Thymus (tissue), 11 donors: Measurements from ENCODE around the gene NDUFA7. TPM values are rescaled to one million over a fixed set of nuclear protein-coding genes. Genes with fewer than 3 reads are reported as not detected.

Experiments
- DNase-seq, 9 donors: peaks; one replicate each; pipeline ENCODE4 v3.0.0-alpha.2; 2013; ENCODE audit warnings: low spot score in 9 of 9, low read depth in 6 of 9, missing footprints in 1 of 9
- H3K27ac ChIP-seq, 2 donors: one replicate each; pipeline ENCODE4 v1.5.1; 2013; ENCODE audit warnings: control low read depth in 1 of 2, low read depth in 1 of 2, low read length in 1 of 2, mild to moderate bottlenecking in 1 of 2, moderate library complexity in 1 of 2
- H3K27me3 ChIP-seq, 2 donors: one replicate each; pipeline ENCODE4 v1.5.1; 2013; ENCODE audit warnings: low read length in 1 of 2; ENCODE audit not compliant: control insufficient read depth in 2 of 2, insufficient read depth in 1 of 2
- H3K36me3 ChIP-seq, 2 donors: one replicate each; pipeline ENCODE4 v1.5.1; 2013; ENCODE audit warnings: low read length in 1 of 2, mild to moderate bottlenecking in 1 of 2, moderate library complexity in 1 of 2; ENCODE audit not compliant: control insufficient read depth in 2 of 2, insufficient read depth in 2 of 2
- H3K4me1 ChIP-seq, 2 donors: one replicate each; pipeline ENCODE4 v1.5.1; 2013; ENCODE audit warnings: low read length in 2 of 2; ENCODE audit not compliant: control insufficient read depth in 2 of 2, insufficient read depth in 2 of 2
- H3K4me3 ChIP-seq, 2 donors: one replicate each; pipeline ENCODE4 v1.5.1; 2013; ENCODE audit warnings: low read length in 2 of 2, control low read depth in 1 of 2, mild to moderate bottlenecking in 1 of 2
- H3K9me3 ChIP-seq, 2 donors: one replicate each; pipeline ENCODE4 v1.5.1; 2013; ENCODE audit warnings: low read length in 1 of 2, mild to moderate bottlenecking in 1 of 2; ENCODE audit not compliant: control insufficient read depth in 2 of 2, insufficient read depth in 1 of 2
- WGBS: extraction: QIAGEN DNeasy Blood & Tissue Kit; methylation state at CpG from one replicate; pipeline ENCODE4 v1.1.7; 2013; 5-methylcytosine and 5-hydroxymethylcytosine counted together
- polyA plus RNA-seq: library from polyadenylated mRNA; stranded (reverse); fragments of 200-250 nt; gene quantifications from one replicate; pipeline ENCODE4 v1.2.3, GENCODE V29; 2013
- total RNA-seq: library from RNA; stranded (reverse); fragments of 120-200 nt; gene quantifications from one replicate; pipeline ENCODE4 v1.2.4, GENCODE V29; 2013
- donor health status: healthy.

The NDUFA7 gene
- total and polyA plus RNA-seq, 2 donors: 98.3 to 110 TPM

DNA sequence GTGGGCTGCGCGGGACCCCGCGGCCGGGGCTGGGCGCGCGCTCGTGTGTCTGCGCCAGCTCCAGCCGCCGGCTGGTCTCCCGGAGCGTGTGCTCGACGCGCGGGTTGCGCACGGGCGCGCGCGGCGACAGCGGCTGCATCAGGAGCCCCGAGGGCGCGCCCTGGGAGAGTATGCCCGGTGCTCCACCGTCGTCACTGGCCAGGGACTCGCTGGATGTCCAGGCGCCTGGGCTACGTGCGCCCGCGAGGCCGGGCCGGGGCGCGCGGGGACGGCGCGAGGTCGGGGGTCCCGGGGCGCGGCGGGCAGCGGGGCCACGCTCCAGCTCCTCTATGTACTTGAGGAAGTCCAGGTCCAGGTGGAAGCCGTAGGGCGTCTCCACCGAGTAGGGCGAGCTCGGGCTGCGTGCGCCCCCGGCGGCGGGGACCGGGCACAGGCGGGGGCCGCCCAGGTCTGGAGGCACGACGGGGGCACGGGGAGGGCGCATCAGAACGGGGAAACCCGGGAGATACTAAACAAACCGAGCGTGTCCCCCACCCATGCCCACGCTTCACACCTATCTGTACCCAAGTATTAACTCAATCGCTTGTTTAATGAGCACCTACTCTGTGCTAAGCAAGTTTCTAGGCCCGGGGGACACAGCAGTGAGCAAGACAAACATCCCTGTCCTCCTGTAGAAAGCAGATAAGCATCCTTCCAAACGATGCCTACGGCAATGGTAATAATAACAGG is 14.3 kb upstream of the NDUFA7 start:
- peak overlapping the region in 1 of 2 donors; percentile 39 for H3K4me3 ChIP-seq
- peaks cover 48 to 89% of the 10 kb centered on the region in 2 donors for H3K27me3 ChIP-seq
- DNase-seq: no peak
- WGBS: 6% methylated on average over 79 of the region's 79 CpGs
- H3K27ac ChIP-seq: no peak overlapping the region
- peaks cover 4 to 8% of the 10 kb centered on the region in 2 donors for H3K4me1 ChIP-seq
- no peaks in the 10 kb centered on the region for H3K36me3 ChIP-seq
- peaks cover 0 to 4% of the 10 kb centered on the region in 2 donors for H3K9me3 ChIP-seq

DNA sequence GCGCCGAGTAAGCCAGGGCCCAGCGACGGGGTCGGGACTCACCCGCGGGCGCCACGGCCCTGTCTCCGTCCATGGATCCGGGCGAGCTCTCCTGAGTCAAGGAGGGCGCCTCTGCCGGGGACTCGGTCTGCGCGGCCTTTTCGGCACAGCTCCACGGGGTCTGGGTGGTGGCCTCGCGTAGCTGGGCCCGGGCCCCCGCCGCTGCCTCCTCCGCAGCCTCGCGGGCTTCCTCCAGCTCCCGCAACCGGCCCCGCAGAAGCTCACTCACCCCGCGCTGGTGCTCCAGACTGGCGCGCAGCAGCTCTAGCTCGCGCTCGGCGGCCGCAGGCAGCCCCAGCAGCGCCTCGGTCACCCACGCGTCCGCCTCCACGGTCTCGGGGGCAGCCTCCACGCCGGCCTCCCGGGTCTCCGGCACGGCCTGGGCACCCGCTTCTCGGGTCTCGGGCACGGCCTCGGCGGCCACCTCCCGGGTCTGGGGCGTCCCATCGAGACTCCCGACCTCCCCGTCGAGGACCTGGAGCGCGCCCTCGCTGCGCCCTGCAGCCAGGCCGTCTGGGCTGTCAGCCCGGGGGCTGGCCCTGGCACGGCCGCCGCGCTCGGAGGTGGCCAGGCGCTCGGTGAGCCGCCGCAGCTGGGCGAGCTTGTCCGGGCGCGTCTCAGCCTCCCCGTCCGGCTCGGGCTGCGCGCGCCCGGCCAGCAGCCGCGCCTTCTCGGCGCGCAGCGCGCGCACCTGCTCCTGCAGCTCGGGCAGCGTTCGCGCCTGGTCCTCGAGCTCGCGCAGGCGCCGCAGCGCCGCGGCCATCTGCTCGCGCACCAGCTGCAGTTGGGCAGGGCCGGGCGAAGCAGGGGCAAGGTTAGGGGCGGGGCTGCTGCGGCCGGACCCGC is 13.5 kb upstream of the NDUFA7 start:
- Histone ChIP-seq H3K4me3 (peak overlapping the region in 1 of 2 donors; percentile 39), H3K27me3 (peaks cover 48 to 83% of the 10 kb centered on the region in 2 donors), H3K4me1 (peaks cover 4 to 8% of the 10 kb centered on the region in 2 donors), H3K9me3 (peaks cover 0 to 4% of the 10 kb centered on the region in 2 donors), H3K27ac (no peak overlapping the region), H3K36me3 (no peaks in the 10 kb centered on the region)
- no peak for DNase-seq
- 10% methylated on average over 117 of the region's 117 CpGs for WGBS

DNA sequence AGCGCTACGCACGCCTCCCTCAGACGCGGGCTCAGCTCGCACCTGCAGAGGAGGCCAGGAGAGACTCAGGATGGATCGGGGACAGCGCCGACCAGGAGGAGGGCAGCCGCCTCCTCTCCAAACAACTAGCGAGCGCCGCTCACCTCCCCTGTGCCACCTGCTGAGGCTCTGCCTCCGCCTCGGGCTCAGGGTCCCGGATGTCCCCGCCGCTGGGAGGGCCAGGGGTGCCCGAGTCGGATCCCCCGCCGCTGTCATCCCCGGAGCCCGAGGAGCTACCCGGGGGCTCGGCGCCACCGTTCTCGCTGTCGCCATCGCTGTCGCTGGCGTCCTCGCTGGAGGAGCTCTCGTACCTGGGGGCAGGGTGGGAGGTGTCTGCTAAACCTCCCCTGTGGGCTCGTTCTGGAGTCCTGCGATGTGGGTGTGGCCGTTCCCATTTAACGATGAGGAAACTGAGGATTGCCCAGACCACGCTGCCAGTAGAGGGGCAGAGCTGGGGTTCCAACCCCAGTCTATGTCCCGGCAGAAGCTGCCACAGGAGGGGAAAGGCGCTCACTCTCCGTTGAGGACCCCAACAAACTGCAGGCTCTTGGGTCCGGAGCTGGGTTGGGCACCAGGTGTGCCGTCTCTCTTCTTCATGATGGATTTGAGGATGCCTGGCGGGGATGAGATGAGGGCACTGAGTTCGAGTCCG is 12.7 kb upstream of the NDUFA7 start:
- Histone ChIP-seq H3K9me3 (peaks cover 0 to 4% of the 10 kb centered on the region in 2 donors), H3K4me1 (peaks cover 4 to 8% of the 10 kb centered on the region in 2 donors), H3K4me3 (no peak overlapping the region), H3K36me3 (no peaks in the 10 kb centered on the region), H3K27me3 (peaks cover 48 to 78% of the 10 kb centered on the region in 2 donors), H3K27ac (no peak overlapping the region)
- 28% methylated on average over 48 of the region's 48 CpGs for WGBS
- DNase-seq: no peak

DNA sequence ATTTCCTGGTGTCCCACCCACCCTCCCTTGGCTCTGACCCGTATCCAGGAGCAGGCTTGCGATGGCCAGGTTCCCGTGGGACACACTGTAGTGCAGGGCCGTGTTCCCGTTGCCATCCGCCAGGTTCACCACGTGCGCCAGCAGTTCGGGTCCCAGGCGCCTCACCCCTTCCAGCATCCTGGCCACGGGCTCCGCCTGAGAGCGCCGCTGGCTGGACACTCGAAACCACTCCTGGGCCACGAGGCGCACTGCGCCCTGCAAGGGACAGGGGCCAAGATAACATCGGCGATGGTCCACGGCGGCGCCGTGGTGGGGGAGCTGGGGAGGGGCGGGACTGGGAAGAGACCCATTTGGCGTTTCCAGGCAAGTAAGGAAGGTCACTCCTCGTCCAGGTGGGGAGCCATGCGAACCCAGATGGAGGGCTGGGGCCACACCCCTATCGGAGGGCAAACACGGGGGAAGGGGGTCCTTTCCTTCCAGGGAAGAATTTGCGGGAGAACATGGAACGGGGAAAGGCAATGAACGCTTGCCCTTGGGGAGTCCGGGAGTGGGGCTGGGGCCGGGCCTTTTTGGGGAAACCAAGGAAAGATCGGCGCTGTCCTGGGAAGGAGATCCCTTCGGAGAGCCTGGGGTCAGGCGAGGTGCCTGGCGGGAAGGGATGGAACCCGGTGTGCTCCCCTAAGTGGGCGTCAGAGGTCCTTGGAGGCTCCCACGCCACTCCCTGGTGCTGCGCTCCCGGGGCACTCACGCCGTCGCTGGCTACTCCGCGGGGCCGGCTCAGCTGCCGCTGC is 12.0 kb upstream of the NDUFA7 start:
- no peaks in the 10 kb centered on the region for H3K36me3 ChIP-seq
- no peak overlapping the region for H3K27ac ChIP-seq
- peaks cover 4 to 8% of the 10 kb centered on the region in 2 donors for H3K4me1 ChIP-seq
- H3K4me3 ChIP-seq: no peak overlapping the region
- peaks cover 48 to 76% of the 10 kb centered on the region in 2 donors for H3K27me3 ChIP-seq
- no peak for DNase-seq
- H3K9me3 ChIP-seq: peaks cover 0 to 4% of the 10 kb centered on the region in 2 donors
- WGBS: 38% methylated on average over 52 of the region's 52 CpGs

GRCh38 chr19:8331263-8331845 is 10.2 kb upstream of the NDUFA7 start:
- Histone ChIP-seq H3K9me3 (peaks cover 2 to 4% of the 10 kb centered on the region in 2 donors), H3K36me3 (no peaks in the 10 kb centered on the region), H3K27me3 (peaks cover 45 to 63% of the 10 kb centered on the region in 2 donors), H3K4me3 (no peak overlapping the region), H3K27ac (no peak overlapping the region), H3K4me1 (peaks cover 4 to 8% of the 10 kb centered on the region in 2 donors)
- 93% methylated on average over 8 of the region's 8 CpGs for WGBS
- no peak for DNase-seq

DNA sequence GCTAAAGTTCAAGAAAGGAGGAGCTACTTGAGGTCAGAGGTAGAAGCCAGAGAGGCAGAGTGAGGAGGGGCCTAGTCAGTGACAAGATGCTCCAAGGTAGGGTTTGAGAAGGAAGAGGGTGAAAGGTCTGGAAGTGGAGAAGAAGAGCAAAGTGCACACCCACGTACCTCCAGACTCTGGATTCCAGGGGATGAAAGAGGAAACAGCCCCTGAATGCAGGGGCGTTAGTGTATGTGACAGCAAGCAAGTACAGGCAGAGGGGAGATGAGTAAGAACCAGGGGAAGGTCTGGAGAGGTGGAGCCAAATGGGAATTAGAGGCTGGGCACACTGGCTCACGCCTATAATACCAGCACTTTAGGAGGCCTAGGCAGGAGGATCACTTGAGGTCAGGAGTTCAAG is 8.8 kb upstream of the NDUFA7 start:
- Histone ChIP-seq H3K27me3 (peaks cover 31 to 52% of the 10 kb centered on the region in 2 donors), H3K9me3 (peaks cover 2 to 4% of the 10 kb centered on the region in 2 donors), H3K4me3 (no peak overlapping the region), H3K27ac (no peak overlapping the region), H3K36me3 (peaks cover 0 to under 1% of the 10 kb centered on the region in 2 donors), H3K4me1 (peaks cover 0 to 2% of the 10 kb centered on the region in 2 donors)
- no peak for DNase-seq
- 89% methylated on average over 3 of the region's 3 CpGs for WGBS

DNA sequence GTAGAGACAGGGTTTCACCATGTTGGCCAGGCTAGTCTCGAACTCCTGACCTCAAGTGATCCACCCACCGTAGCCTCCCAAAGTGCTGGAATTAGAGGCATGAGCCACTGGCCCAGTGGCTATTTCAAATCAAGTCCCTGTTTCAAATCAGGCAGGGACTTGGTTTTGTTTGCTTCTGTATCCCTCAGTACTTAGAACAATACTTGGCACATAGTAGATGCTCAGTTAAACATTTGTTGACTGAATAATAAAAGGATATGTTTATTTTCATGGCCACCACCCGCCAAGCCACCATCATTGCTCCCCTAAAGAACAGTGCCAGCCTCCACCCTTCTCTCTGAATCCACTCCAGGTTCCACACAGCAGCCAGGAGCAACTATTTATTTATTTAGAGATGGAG is 4.3 kb upstream of the NDUFA7 start:
- Histone ChIP-seq H3K9me3 (peaks cover 2 to 4% of the 10 kb centered on the region in 2 donors), H3K4me1 (peaks cover 11 to 15% of the 10 kb centered on the region in 2 donors), H3K36me3 (peaks cover 21 to 22% of the 10 kb centered on the region in 2 donors), H3K27ac (no peak overlapping the region), H3K4me3 (no peak overlapping the region), H3K27me3 (peaks cover 0 to 12% of the 10 kb centered on the region in 2 donors)
- no peak for DNase-seq
- 97% methylated on average over 3 of the region's 3 CpGs for WGBS
